ENCODE data around the gene ING1.

Gene ING1

GRCh38 chr13:110760611-110761010 lies 47.1 kb downstream of the ING1 start:
- no peak for TF ChIP-seq RAD21 (IDR thresholded peaks at IDR 0.05; ENCODE audit: low read depth)
- TF ChIP-seq MAX (IDR thresholded peaks at IDR 0.05) = no peak
- no peak for TF ChIP-seq REST (IDR thresholded peaks at IDR 0.05; ENCODE audit: low read depth)
- TF ChIP-seq CREB1 (IDR thresholded peaks at IDR 0.05; ENCODE audit: low read depth) = no peak
- TF ChIP-seq TAF1 (IDR thresholded peaks at IDR 0.05; ENCODE audit: low read depth) = no peak
- no peak for TF ChIP-seq CEBPB (IDR thresholded peaks at IDR 0.05)
- no peak for TF ChIP-seq EGR1 (IDR thresholded peaks at IDR 0.05)
- TF ChIP-seq ZBTB7A (IDR thresholded peaks at IDR 0.05; ENCODE audit: low read depth) = no peak
- no peak for TF ChIP-seq TEAD4 (IDR thresholded peaks at IDR 0.05)
- no peak for TF ChIP-seq NFIC (IDR thresholded peaks at IDR 0.05)
- no peak for TF ChIP-seq YY1 (IDR thresholded peaks at IDR 0.05; ENCODE audit: low read depth)
- no peak for TF ChIP-seq USF1 (IDR thresholded peaks at IDR 0.05)
- TF ChIP-seq EP300 (IDR thresholded peaks at IDR 0.05; ENCODE audit: borderline replicate concordance) = no peak
- no peak for TF ChIP-seq TCF12 (IDR thresholded peaks at IDR 0.05; ENCODE audit: low read depth)
- TF ChIP-seq FOXM1 (IDR thresholded peaks at IDR 0.05; ENCODE audit: borderline replicate concordance, low read depth) = no peak

GRCh38 chr13:110766671-110767430 lies 53.4 kb downstream of the ING1 start:
- TF ChIP-seq NFIC (IDR thresholded peaks at IDR 0.05) (no peak), TEAD4 (IDR thresholded peaks at IDR 0.05) (no peak), TCF12 (IDR thresholded peaks at IDR 0.05; ENCODE audit: low read depth) (no peak), USF1 (IDR thresholded peaks at IDR 0.05) (no peak), EP300 (IDR thresholded peaks at IDR 0.05; ENCODE audit: borderline replicate concordance) (no peak), RAD21 (IDR thresholded peaks at IDR 0.05; ENCODE audit: low read depth) (no peak), YY1 (IDR thresholded peaks at IDR 0.05; ENCODE audit: low read depth) (no peak), REST (IDR thresholded peaks at IDR 0.05; ENCODE audit: low read depth) (no peak), CEBPB (IDR thresholded peaks at IDR 0.05) (no peak), TAF1 (IDR thresholded peaks at IDR 0.05; ENCODE audit: low read depth) (no peak), CREB1 (IDR thresholded peaks at IDR 0.05; ENCODE audit: low read depth) (no peak), FOXM1 (IDR thresholded peaks at IDR 0.05; ENCODE audit: borderline replicate concordance, low read depth) (no peak), EGR1 (IDR thresholded peaks at IDR 0.05) (no peak), MAX (IDR thresholded peaks at IDR 0.05) (no peak), ZBTB7A (IDR thresholded peaks at IDR 0.05; ENCODE audit: low read depth) (no peak)

GRCh38 chr13:110767476-110767875 lies 54.0 kb downstream of the ING1 start:
- TF ChIP-seq CREB1 (IDR thresholded peaks at IDR 0.05; ENCODE audit: low read depth) (no peak), USF1 (IDR thresholded peaks at IDR 0.05) (no peak), TEAD4 (IDR thresholded peaks at IDR 0.05) (no peak), RAD21 (IDR thresholded peaks at IDR 0.05; ENCODE audit: low read depth) (no peak), CEBPB (IDR thresholded peaks at IDR 0.05) (no peak), TCF12 (IDR thresholded peaks at IDR 0.05; ENCODE audit: low read depth) (no peak), TAF1 (IDR thresholded peaks at IDR 0.05; ENCODE audit: low read depth) (no peak), YY1 (IDR thresholded peaks at IDR 0.05; ENCODE audit: low read depth) (no peak), ZBTB7A (IDR thresholded peaks at IDR 0.05; ENCODE audit: low read depth) (no peak), EGR1 (IDR thresholded peaks at IDR 0.05) (no peak), MAX (IDR thresholded peaks at IDR 0.05) (no peak), REST (IDR thresholded peaks at IDR 0.05; ENCODE audit: low read depth) (no peak), FOXM1 (IDR thresholded peaks at IDR 0.05; ENCODE audit: borderline replicate concordance, low read depth) (no peak), EP300 (IDR thresholded peaks at IDR 0.05; ENCODE audit: borderline replicate concordance) (no peak), NFIC (IDR thresholded peaks at IDR 0.05) (no peak)

All from Ishikawa (cell line).